IPS DF 6.9 (cell line): ENCODE data around the gene IL17C.
"Not testable (repeated sequence)": the region's sequence is repeated elsewhere in the genome, so short reads cannot be mapped to it uniquely, and the experiment has no call there.

Experiments used
- DNase-seq: peaks from one replicate; pipeline ENCODE4 v3.0.0-alpha.2; 2013; ENCODE audit warnings: low read depth, low spot score
- H3K27ac ChIP-seq: one replicate; pipeline ENCODE4 v1.5.1; 2013; ENCODE audit warnings: low read length, control low read depth
- H3K27me3 ChIP-seq: 2 replicates; pipeline ENCODE4 v1.6.1; 2013; ENCODE audit warnings: mild to moderate bottlenecking, low read length; ENCODE audit not compliant: control insufficient read depth, insufficient read depth
- H3K36me3 ChIP-seq: 2 replicates; pipeline ENCODE4 v1.6.1; 2013; ENCODE audit warnings: low read length; ENCODE audit not compliant: control insufficient read depth, insufficient read depth
- H3K4me1 ChIP-seq: 2 replicates; pipeline ENCODE4 v1.6.1; 2013; ENCODE audit warnings: low read length; ENCODE audit not compliant: control insufficient read depth, insufficient read depth
- H3K4me3 ChIP-seq: 2 replicates; pipeline ENCODE4 v1.5.1; 2013; ENCODE audit warnings: mild to moderate bottlenecking, low read length
- H3K9me3 ChIP-seq: 2 replicates; pipeline ENCODE4 v1.6.1; 2013; ENCODE audit warnings: low read length, inconsistent platforms; ENCODE audit not compliant: control insufficient read depth, insufficient read depth
- WGBS: extraction: QIAGEN DNeasy Blood & Tissue Kit; methylation state at CpG from one replicate; pipeline ENCODE4 v1.1.7; 2013; ENCODE audit warnings: mixed read lengths, missing lambda C conversion rate; ENCODE audit not compliant: insufficient read length, insufficient coverage; 5-methylcytosine and 5-hydroxymethylcytosine counted together

IL17C gene

GRCh38 chr16:88609426-88609825 lies 28.9 kb upstream of the IL17C start:
- WGBS, result no CpG with 5 or more reads among the region's 8 CpGs

GRCh38 chr16:88610080-88610479 lies 28.3 kb upstream of the IL17C start:
- H3K4me1 ChIP-seq, result peaks cover 2% of the 10 kb centered on the region
- H3K27ac ChIP-seq, result no peak overlapping the region
- no peaks in the 10 kb centered on the region for H3K9me3 ChIP-seq
- WGBS, result no CpG with 5 or more reads among the region's 6 CpGs
- H3K27me3 ChIP-seq, result no peaks in the 10 kb centered on the region
- no peak for DNase-seq
- no peak overlapping the region for H3K4me3 ChIP-seq
- peaks cover 8% of the 10 kb centered on the region for H3K36me3 ChIP-seq

More at GRCh38 chr16:88609426-88609825, 28.9 kb upstream of the IL17C start:
- not testable (repeated sequence) for H3K4me1 ChIP-seq, H3K4me3 ChIP-seq, H3K27ac ChIP-seq, H3K27me3 ChIP-seq, DNase-seq, H3K9me3 ChIP-seq, H3K36me3 ChIP-seq

GRCh38 chr16:88610909-88611812 lies 27.2 kb upstream of the IL17C start:
- peaks cover 7% of the 10 kb centered on the region for H3K36me3 ChIP-seq
- H3K27ac ChIP-seq, result no peak overlapping the region
- peaks cover 2% of the 10 kb centered on the region for H3K4me1 ChIP-seq
- no CpG with 5 or more reads among the region's 49 CpGs for WGBS
- peak overlapping the region; percentile 5; the same call in 1 of the 2 replicates for H3K4me3 ChIP-seq
- H3K9me3 ChIP-seq, result no peaks in the 10 kb centered on the region
- DNase-seq, result no peak
- no peaks in the 10 kb centered on the region for H3K27me3 ChIP-seq

GRCh38 chr16:88613293-88613692 lies 25.1 kb upstream of the IL17C start:
- H3K4me1 ChIP-seq, result peaks cover 4% of the 10 kb centered on the region
- H3K27ac ChIP-seq, result no peak overlapping the region
- no peak for DNase-seq
- WGBS, result no CpG with 5 or more reads among the region's 10 CpGs
- H3K27me3 ChIP-seq, result no peaks in the 10 kb centered on the region
- no peaks in the 10 kb centered on the region for H3K9me3 ChIP-seq
- H3K36me3 ChIP-seq, result peaks cover 3% of the 10 kb centered on the region; the same call in 1 of the 2 replicates
- no peak overlapping the region for H3K4me3 ChIP-seq

- Histone ChIP-seq H3K4me1 (peaks cover 4% of the 10 kb centered on the region), H3K27me3 (no peaks in the 10 kb centered on the region), H3K4me3 (no peak overlapping the region), H3K27ac (no peak overlapping the region), H3K9me3 (no peaks in the 10 kb centered on the region), H3K36me3 (peaks cover 3% of the 10 kb centered on the region; the same call in 1 of the 2 replicates)
- WGBS, result no CpG with 5 or more reads among the region's 19 CpGs
- DNase-seq, result no peak
Measured at GRCh38 chr16:88613911-88614817, 24.2 kb upstream of the IL17C start.

GRCh38 chr16:88614818-88615580 lies 23.4 kb upstream of the IL17C start:
- H3K27ac ChIP-seq, result no peak overlapping the region
- WGBS, result no CpG with 5 or more reads among the region's 19 CpGs
- H3K4me1 ChIP-seq, result peaks cover 4% of the 10 kb centered on the region
- DNase-seq, result no peak
- no peak overlapping the region for H3K4me3 ChIP-seq
- H3K27me3 ChIP-seq, result no peaks in the 10 kb centered on the region
- H3K9me3 ChIP-seq, result no peaks in the 10 kb centered on the region
- H3K36me3 ChIP-seq, result peaks cover 3% of the 10 kb centered on the region; the same call in 1 of the 2 replicates

GRCh38 chr16:88616320-88616719 lies 22.1 kb upstream of the IL17C start:
- Histone ChIP-seq H3K36me3 (peaks cover 3% of the 10 kb centered on the region; the same call in 1 of the 2 replicates), H3K4me1 (peaks cover 2% of the 10 kb centered on the region; the same call in 1 of the 2 replicates), H3K4me3 (no peak overlapping the region), H3K9me3 (no peaks in the 10 kb centered on the region), H3K27ac (no peak overlapping the region), H3K27me3 (no peaks in the 10 kb centered on the region)
- WGBS, result no CpG with 5 or more reads among the region's 13 CpGs
- DNase-seq, result no peak

GRCh38 chr16:88616736-88617135 lies 21.6 kb upstream of the IL17C start:
- Histone ChIP-seq H3K9me3 (no peaks in the 10 kb centered on the region), H3K27me3 (no peaks in the 10 kb centered on the region), H3K36me3 (peaks cover 3% of the 10 kb centered on the region; the same call in 1 of the 2 replicates), H3K4me3 (no peak overlapping the region), H3K4me1 (0 out of 2 replicates have a peak, but pooled peaks cover 2% of the 10 kb centered on the region), H3K27ac (no peak overlapping the region)
- no CpG with 5 or more reads among the region's 12 CpGs for WGBS
- no peak for DNase-seq

GRCh38 chr16:88617268-88618031 lies 20.9 kb upstream of the IL17C start:
- Histone ChIP-seq H3K27ac (no peak overlapping the region), H3K36me3 (peaks cover 6% of the 10 kb centered on the region), H3K9me3 (no peaks in the 10 kb centered on the region), H3K4me1 (0 out of 2 replicates have a peak, but pooled peaks cover 2% of the 10 kb centered on the region), H3K4me3 (no peak overlapping the region), H3K27me3 (no peaks in the 10 kb centered on the region)
- WGBS, result no CpG with 5 or more reads among the region's 20 CpGs
- no peak for DNase-seq
